Suprapubic skin (tissue), 4 donors: ENCODE measurements around the gene WWP2. TPM values are rescaled to one million over a fixed set of nuclear protein-coding genes. Genes with fewer than 3 reads are reported as not detected.

Experiments used
- DNase-seq, 2 donors: peaks; one replicate each; pipeline ENCODE4 v3.0.0-alpha.2; 2019; ENCODE audit warnings: low spot score in 2 of 2
- H3K27ac ChIP-seq: fragments of 200-600 bp; sonication (generic); one replicate; pipeline ENCODE4 v1.5.1; 2019
- H3K27me3 ChIP-seq: fragments of 200-600 bp; sonication (generic); one replicate; pipeline ENCODE4 v1.5.1; 2019
- H3K36me3 ChIP-seq: fragments of 200-600 bp; sonication (generic); one replicate; pipeline ENCODE4 v1.5.1; 2019
- H3K4me1 ChIP-seq: fragments of 200-600 bp; sonication (generic); one replicate; pipeline ENCODE4 v1.5.1; 2019
- H3K4me3 ChIP-seq: fragments of 200-600 bp; sonication (generic); one replicate; pipeline ENCODE4 v1.5.1; 2019; ENCODE audit warnings: mild to moderate bottlenecking
- H3K9me3 ChIP-seq: fragments of 200-600 bp; sonication (generic); one replicate; pipeline ENCODE4 v1.5.1; 2019
- CTCF ChIP-seq, 2 donors: fragments of 200-600 bp in 1 of 2; fragments of 450-650 bp in 1 of 2; sonication (generic) in 1 of 2; IDR thresholded peaks; one replicate each; pipeline ENCODE4 v1.5.1; 2016 to 2019; ENCODE audit warnings: antibody characterized with exemption in 2 of 2, mild to moderate bottlenecking in 1 of 2, moderate library complexity in 1 of 2
- EP300 ChIP-seq: sonication (generic); formaldehyde crosslinking; IDR thresholded peaks from one replicate; pipeline ENCODE4 v1.6.1; 2017; ENCODE audit warnings: antibody characterized with exemption
- POLR2A ChIP-seq, 2 donors: fragments of 450-650 bp; IDR thresholded peaks; one replicate each; pipeline ENCODE4 v1.6.1; 2017; ENCODE audit warnings: antibody characterized with exemption in 2 of 2, mild to moderate bottlenecking in 2 of 2, moderate library complexity in 2 of 2
- POLR2AphosphoS5 ChIP-seq, 3 donors: sonication (generic); formaldehyde crosslinking; IDR thresholded peaks; one replicate each; pipeline ENCODE4 v1.6.1; 2017; ENCODE audit warnings: antibody characterized with exemption in 3 of 3
- WGBS: methylation state at CpG from one replicate; pipeline ENCODE4 v1.1.5; 2018; 5-methylcytosine and 5-hydroxymethylcytosine counted together
- total RNA-seq, 4 donors: library from RNA; depleted of rRNA; stranded (reverse); fragments of >200 nt; gene quantifications; one replicate each; pipeline ENCODE4 v1.1.0, GENCODE V29; 2016

WWP2 gene
- total RNA-seq, 4 donors from 2014 or later, result 27.1 to 48.9 (median 42.2) TPM

GRCh38 chr16:69833357-69834282 is 71.5 kb downstream of the WWP2 start:
- Histone ChIP-seq H3K4me3 (no peak overlapping the region), H3K36me3 (peaks cover 8% of the 10 kb centered on the region), H3K9me3 (no peaks in the 10 kb centered on the region), H3K4me1 (peaks cover 24% of the 10 kb centered on the region), H3K27ac (no peak overlapping the region), H3K27me3 (no peaks in the 10 kb centered on the region)
- no peak for DNase-seq
- TF ChIP-seq CTCF (IDR thresholded peaks at IDR 0.05), result no peak
- WGBS, result 71% methylated on average over 7 of the region's 7 CpGs

GRCh38 chr16:69834807-69835466 is 72.8 kb downstream of the WWP2 start:
- H3K27me3 ChIP-seq, result no peaks in the 10 kb centered on the region
- WGBS, result 90% methylated on average over 7 of the region's 7 CpGs
- no peak for DNase-seq
- H3K9me3 ChIP-seq, result no peaks in the 10 kb centered on the region
- H3K4me3 ChIP-seq, result no peak overlapping the region
- H3K4me1 ChIP-seq, result peaks cover 37% of the 10 kb centered on the region
- no peak overlapping the region for H3K27ac ChIP-seq
- H3K36me3 ChIP-seq, result peaks cover 8% of the 10 kb centered on the region
- TF ChIP-seq EP300, result no peak
- TF ChIP-seq POLR2AphosphoS5 (IDR thresholded peaks at IDR 0.05), result no peak
- no peak for TF ChIP-seq CTCF (IDR thresholded peaks at IDR 0.05)
- no peak for TF ChIP-seq POLR2A (IDR thresholded peaks at IDR 0.05)

GRCh38 chr16:69836257-69836656 is 74.1 kb downstream of the WWP2 start:
- Histone ChIP-seq H3K27ac (no peak overlapping the region), H3K9me3 (no peaks in the 10 kb centered on the region), H3K36me3 (no peaks in the 10 kb centered on the region), H3K27me3 (no peaks in the 10 kb centered on the region), H3K4me3 (no peak overlapping the region), H3K4me1 (peaks cover 28% of the 10 kb centered on the region)
- WGBS, result 100% methylated on average over 1 of the region's 1 CpG
- no peak for TF ChIP-seq CTCF (IDR thresholded peaks at IDR 0.05)
- no peak for TF ChIP-seq POLR2A (IDR thresholded peaks at IDR 0.05)
- TF ChIP-seq POLR2AphosphoS5 (IDR thresholded peaks at IDR 0.05), result no peak
- DNase-seq, result no peak

GRCh38 chr16:69837380-69837779 is 75.2 kb downstream of the WWP2 start:
- Histone ChIP-seq H3K9me3 (no peaks in the 10 kb centered on the region), H3K4me1 (peaks cover 28% of the 10 kb centered on the region), H3K36me3 (no peaks in the 10 kb centered on the region), H3K27ac (no peak overlapping the region), H3K4me3 (no peak overlapping the region), H3K27me3 (no peaks in the 10 kb centered on the region)
- WGBS, result 96% methylated on average over 5 of the region's 5 CpGs
- TF ChIP-seq POLR2AphosphoS5 (IDR thresholded peaks at IDR 0.05), result no peak
- TF ChIP-seq POLR2A (IDR thresholded peaks at IDR 0.05), result no peak
- no peak for TF ChIP-seq CTCF (IDR thresholded peaks at IDR 0.05)
- no peak for TF ChIP-seq EP300
- no peak for DNase-seq

- H3K27ac ChIP-seq, result peak overlapping the region; percentile 30
- 45% methylated on average over 4 of the region's 4 CpGs for WGBS
These were observed 76.4 kb downstream of the WWP2 start for GRCh38 chr16:69838489-69838888.

More at GRCh38 chr16:69838489-69838888, 76.4 kb downstream of the WWP2 start:
- Histone ChIP-seq H3K4me3 (no peak overlapping the region), H3K36me3 (peaks cover 5% of the 10 kb centered on the region), H3K9me3 (no peaks in the 10 kb centered on the region), H3K27me3 (no peaks in the 10 kb centered on the region), H3K4me1 (peaks cover 28% of the 10 kb centered on the region)
- DNase-seq, result no peak
- TF ChIP-seq POLR2A (IDR thresholded peaks at IDR 0.05), result no peak
- TF ChIP-seq CTCF (IDR thresholded peaks at IDR 0.05), result no peak
- no peak for TF ChIP-seq POLR2AphosphoS5 (IDR thresholded peaks at IDR 0.05)
- TF ChIP-seq EP300, result no peak
